GM19025 (cell line): Measurements from ENCODE around the gene SLC9C2.

Experiments
- ATAC-seq: cut with Tn5 transposase; IDR thresholded peaks from one replicate; pipeline ENCODE4 v1.9.1; 2021; ENCODE audit warnings: mild to moderate bottlenecking, low read depth, moderate library complexity; ENCODE audit not compliant: unreplicated experiment

The SLC9C2 gene

DNA sequence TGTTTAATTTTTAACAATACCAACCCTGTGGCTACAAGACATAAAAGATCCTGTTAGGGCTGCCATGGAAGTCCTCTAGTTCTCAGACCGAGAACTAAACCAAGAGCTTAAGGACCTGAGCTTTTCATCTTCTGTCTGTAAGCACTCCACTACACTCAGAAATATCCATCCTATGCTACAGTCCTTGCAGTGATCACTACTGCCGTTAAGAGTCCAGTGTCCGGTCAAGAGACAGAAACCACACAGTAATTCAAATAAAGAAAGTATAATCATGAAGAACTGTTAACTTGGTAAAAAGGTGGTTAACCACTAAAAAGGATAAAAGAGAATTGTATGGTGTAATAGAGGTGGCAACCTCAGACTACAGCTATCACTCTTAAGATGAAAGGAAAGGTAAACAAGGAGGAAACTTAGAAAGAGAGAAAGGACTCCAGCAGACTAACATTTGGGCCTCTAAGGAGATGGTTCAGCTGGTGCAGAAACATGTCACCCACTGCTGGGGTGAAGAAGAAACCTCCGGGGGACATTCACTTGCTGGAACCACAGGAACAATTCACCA lies 147.8 kb downstream of the SLC9C2 start:
- ATAC-seq = no peak

DNA sequence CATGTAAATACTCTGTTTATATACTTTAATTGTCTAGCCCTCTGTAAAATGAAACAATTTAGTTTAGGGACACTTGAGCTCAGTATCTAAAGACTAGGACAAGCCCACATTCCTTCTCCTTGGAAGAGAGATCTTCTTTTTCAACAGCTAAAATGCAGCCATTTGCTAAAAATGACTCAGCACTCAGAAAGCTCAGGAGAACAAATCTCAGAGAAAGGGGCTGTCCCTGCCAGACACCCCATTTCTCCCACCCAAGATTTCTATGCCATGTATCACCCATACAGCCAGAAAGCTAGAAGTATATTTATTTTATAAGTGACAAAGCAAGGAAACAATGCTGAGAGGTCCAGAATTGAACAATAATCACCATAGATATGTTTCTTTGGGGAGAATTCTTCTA lies 148.9 kb downstream of the SLC9C2 start:
- no peak for ATAC-seq

DNA sequence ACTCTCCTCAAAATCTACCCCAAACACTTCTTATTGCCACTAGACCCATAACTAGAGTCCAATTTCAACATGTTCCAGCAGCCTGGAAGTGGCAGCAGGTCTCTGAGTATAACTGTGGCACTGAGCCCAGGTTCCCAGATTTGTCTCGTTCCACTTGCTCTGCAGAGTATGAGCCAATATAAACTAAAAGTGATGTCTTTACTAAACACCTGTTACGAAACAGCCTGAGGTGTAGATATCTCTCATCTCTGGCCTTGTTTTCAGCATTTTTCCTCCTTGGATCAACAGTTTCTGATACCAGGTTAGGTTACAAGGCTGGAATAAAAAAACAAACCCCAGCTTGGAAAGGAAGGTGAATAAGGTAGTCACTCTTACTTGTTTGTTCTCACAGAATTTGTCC lies 150.9 kb downstream of the SLC9C2 start:
- ATAC-seq = no peak
